Nephron progenitor cell (in vitro differentiated cells): ENCODE data around the gene TIMM22.

Source experiments
- DNase-seq: peaks from one replicate; pipeline ENCODE4 v3.0.0; 2021
- H3K27ac Mint-ChIP-seq: 2 replicates; pipeline ENCODE4 v1.8.0; 2021; ENCODE audit warnings: mild to moderate bottlenecking, moderate library complexity, mixed read lengths
- H3K27me3 Mint-ChIP-seq: 2 replicates; pipeline ENCODE4 v1.8.0; 2021; ENCODE audit warnings: mild to moderate bottlenecking, low read depth, mixed read lengths; ENCODE audit not compliant: poor library complexity
- H3K36me3 Mint-ChIP-seq: 2 replicates; pipeline ENCODE4 v1.8.0; 2021; ENCODE audit warnings: low read depth, mixed read lengths
- H3K4me1 Mint-ChIP-seq: 2 replicates; pipeline ENCODE4 v1.8.0; 2021; ENCODE audit warnings: mixed read lengths
- H3K4me3 Mint-ChIP-seq: 2 replicates; pipeline ENCODE4 v1.8.0; 2021; ENCODE audit warnings: mild to moderate bottlenecking, moderate library complexity, mixed read lengths
- H3K9me3 Mint-ChIP-seq: 2 replicates; pipeline ENCODE4 v1.8.0; 2021; ENCODE audit warnings: mild to moderate bottlenecking, moderate library complexity, mixed read lengths
- TF ChIP-seq, protein P1 (sequence below): fragments of 200-600 bp; sonication (generic); IDR thresholded peaks from 2 replicates; pipeline ENCODE4 v1.5.0; 2021; ENCODE audit warnings: antibody characterized with exemption

The TIMM22 gene

DNA sequence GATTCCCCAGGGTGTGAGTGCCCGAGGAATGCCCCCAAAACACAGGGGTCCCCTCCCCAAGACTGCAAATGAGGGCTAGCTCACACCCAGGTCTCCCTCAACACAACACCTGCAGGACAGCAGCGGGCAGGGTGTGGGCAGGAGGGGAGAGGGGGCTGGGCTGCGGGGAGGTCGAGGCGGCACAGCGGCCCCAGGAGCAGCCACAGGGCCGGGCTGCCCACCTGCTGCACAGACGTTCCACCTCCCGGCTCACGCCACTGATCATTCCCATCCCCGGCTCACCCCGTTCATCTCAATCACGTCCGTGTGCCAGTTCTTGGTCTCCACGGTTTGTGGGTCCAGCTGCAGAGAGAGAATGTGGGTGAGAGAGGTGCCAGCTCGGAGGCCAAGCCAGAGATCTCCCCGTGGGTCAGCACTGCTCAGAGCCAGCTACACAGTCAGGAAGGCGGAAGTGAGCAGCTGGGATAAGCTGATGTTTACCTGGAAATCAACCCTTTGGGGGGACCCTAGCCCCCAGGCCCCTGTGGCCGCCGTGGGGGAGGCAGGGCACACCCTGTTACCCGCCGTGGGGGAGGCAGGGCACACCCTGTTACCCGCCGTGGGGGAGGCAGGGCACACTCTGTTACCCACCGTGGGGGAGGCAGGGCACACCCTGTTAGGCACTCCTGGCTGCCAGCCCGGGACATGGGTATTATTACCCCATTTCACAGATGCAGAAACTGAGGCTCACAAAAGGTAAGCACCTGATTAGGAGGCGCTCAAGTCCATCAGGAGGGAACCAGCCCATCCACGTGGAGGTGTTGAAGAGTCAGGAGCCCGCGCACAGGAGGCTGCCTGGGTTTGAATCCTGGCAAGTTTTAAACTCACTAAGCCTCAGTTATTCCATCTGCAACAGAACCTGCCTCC, 16.1 kb downstream of the TIMM22 start:
- H3K4me1 Mint-ChIP-seq, result no peaks in the 10 kb centered on the region
- no peak overlapping the region for H3K4me3 Mint-ChIP-seq
- H3K9me3 Mint-ChIP-seq, result no peaks in the 10 kb centered on the region
- TF ChIP-seq, protein P1, sequence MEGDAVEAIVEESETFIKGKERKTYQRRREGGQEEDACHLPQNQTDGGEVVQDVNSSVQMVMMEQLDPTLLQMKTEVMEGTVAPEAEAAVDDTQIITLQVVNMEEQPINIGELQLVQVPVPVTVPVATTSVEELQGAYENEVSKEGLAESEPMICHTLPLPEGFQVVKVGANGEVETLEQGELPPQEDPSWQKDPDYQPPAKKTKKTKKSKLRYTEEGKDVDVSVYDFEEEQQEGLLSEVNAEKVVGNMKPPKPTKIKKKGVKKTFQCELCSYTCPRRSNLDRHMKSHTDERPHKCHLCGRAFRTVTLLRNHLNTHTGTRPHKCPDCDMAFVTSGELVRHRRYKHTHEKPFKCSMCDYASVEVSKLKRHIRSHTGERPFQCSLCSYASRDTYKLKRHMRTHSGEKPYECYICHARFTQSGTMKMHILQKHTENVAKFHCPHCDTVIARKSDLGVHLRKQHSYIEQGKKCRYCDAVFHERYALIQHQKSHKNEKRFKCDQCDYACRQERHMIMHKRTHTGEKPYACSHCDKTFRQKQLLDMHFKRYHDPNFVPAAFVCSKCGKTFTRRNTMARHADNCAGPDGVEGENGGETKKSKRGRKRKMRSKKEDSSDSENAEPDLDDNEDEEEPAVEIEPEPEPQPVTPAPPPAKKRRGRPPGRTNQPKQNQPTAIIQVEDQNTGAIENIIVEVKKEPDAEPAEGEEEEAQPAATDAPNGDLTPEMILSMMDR, result no peak
- no peak for DNase-seq
- H3K36me3 Mint-ChIP-seq, result peaks cover 10% of the 10 kb centered on the region
- H3K27ac Mint-ChIP-seq, result no peak overlapping the region
- H3K27me3 Mint-ChIP-seq, result no peaks in the 10 kb centered on the region

DNA sequence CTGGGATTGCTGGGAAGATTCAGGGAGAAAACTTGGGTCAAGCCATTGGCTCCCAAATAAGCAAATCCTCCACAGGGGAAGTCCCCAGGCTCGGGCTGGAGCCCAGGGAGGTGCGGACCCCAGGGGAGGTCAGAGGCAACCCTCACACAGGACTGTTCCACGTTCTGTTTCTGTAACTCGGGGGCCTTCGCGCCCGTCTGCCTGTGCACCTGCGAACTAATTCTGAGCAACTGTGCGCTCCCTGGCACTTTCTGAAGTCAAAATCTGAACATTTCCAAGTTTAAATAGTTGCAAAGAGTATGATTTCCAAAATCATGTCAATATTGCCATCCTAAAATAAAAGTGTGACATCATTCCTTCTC, 16.8 kb downstream of the TIMM22 start:
- Mint-ChIP-seq H3K27ac (peak overlapping the region; percentile 89), H3K27me3 (no peaks in the 10 kb centered on the region), H3K9me3 (no peaks in the 10 kb centered on the region), H3K4me1 (no peaks in the 10 kb centered on the region), H3K4me3 (no peak overlapping the region), H3K36me3 (peaks cover 10% of the 10 kb centered on the region)
- DNase-seq, result no peak
- TF ChIP-seq, protein P1, result no peak

DNA sequence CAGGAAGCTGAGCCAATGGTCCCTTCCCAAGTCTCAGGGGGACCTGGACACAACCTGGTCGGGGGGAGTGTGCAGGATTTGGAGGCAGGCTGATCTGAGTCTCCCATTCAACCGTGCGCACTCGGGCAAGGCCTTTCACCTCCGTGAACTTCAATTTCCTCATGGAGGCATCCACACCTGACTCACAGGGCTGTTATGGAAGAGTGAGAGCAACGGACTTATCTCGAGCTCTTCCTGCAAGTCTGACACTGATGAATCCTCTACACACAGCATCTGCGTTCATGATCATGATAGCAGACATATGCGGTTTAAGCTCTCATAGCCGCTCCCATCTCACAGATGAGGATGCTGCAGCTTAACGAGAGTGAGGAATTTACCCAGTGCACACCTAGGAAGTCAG, 21.6 kb downstream of the TIMM22 start:
- Mint-ChIP-seq H3K36me3 (peaks cover 19% of the 10 kb centered on the region), H3K27ac (peak overlapping the region; percentile 91), H3K27me3 (peaks cover 2% of the 10 kb centered on the region), H3K4me1 (peaks cover 5% of the 10 kb centered on the region), H3K9me3 (no peaks in the 10 kb centered on the region), H3K4me3 (no peak overlapping the region)
- TF ChIP-seq, protein P1, result no peak
- no peak for DNase-seq

DNA sequence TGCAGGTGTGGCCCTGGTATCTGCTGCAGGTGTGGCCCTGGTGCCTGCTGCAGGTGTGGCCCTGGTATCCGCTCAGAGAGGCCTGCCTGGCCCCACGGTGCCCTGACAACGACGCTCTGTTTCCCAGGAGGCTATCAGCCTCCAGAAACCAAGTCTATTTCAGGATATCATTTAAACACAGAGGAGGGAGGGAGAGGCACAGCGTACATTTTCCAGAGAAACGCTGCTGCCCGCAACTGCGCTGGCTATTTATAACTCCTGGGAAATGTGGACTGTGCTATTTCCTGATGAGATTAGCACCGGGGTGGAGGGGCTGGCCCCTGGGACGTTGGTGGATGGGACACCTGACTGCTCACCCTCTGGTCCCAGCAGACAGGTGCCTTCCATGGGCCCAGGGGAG, 22.5 kb downstream of the TIMM22 start:
- TF ChIP-seq, protein P1, result no peak
- Mint-ChIP-seq H3K9me3 (no peaks in the 10 kb centered on the region), H3K27me3 (peaks cover 2% of the 10 kb centered on the region), H3K4me3 (no peak overlapping the region), H3K36me3 (peaks cover 19% of the 10 kb centered on the region), H3K4me1 (peaks cover 5% of the 10 kb centered on the region), H3K27ac (peak overlapping the region; percentile 91)
- DNase-seq, result no peak

DNA sequence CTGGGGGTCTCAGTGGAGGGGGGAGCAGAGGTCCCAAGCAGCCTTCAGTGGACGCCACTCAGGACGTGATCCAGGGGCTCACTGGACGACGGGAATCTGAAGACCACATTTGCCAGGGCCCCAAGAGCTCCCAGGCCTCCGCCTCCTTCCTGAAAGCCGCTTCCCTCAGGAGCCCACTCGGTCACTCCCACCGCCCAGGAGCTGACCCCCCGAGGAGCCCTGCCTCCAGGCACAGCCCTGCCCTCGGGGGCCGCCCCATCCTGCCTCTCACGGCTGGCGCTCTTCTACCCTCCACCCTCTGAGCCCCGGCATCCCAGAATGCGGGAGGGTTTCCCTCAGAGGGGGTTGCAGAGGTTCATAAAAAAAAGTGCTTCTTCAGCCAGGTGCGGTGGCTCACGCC, 24.2 kb downstream of the TIMM22 start:
- no peak for DNase-seq
- Mint-ChIP-seq H3K27me3 (peaks cover 7% of the 10 kb centered on the region), H3K4me1 (peaks cover 15% of the 10 kb centered on the region), H3K9me3 (no peaks in the 10 kb centered on the region), H3K4me3 (no peak overlapping the region), H3K27ac (no peak overlapping the region), H3K36me3 (peaks cover 19% of the 10 kb centered on the region)
- TF ChIP-seq, protein P1, result no peak
